ENCODE data around the gene PYGO2.

The PYGO2 gene, protein sequence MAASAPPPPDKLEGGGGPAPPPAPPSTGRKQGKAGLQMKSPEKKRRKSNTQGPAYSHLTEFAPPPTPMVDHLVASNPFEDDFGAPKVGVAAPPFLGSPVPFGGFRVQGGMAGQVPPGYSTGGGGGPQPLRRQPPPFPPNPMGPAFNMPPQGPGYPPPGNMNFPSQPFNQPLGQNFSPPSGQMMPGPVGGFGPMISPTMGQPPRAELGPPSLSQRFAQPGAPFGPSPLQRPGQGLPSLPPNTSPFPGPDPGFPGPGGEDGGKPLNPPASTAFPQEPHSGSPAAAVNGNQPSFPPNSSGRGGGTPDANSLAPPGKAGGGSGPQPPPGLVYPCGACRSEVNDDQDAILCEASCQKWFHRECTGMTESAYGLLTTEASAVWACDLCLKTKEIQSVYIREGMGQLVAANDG

DNA sequence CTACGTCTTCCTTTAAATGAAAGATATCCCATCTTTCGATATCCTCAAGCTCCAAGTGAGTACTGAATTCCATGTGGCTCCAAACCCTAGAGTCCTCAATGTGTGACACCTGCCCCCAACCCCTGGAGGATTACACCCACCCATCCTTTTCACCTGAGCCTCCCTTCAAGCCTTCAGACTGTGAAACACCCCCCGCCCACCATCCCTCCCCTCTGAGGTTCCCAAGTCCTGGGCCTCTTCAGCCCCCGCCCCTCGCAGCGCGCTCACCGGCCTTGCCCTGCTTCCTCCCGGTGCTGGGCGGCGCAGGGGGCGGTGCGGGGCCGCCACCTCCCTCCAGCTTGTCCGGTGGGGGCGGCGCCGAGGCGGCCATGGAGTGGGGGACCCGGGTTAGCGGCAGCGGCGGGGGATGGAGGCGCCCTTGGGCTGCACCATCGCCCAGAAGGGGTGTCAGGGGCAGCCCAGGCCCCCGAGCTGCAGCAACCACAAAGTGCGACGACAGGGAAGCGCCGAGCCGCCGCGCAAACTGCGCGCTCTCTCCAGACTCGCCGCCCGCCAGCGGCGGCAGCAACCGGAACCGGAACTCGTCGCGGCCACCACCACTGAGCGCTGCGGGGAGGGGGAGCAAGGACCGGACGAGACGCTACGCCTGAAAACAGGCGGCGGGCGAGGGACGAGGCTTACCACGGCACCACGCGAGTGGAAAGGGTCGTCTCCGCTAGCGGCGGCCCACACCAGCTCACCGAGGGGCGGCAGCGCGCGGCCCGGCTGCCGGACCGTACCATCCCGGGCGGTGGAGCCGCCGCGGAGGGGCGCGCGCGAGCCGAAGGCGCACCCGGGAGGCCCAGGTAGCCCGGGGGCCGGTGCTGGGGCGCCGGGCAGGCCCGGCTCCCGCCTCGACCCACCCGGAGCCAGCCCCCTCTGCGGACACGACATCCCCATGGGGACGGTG is at the start of gene PYGO2:
Gene PYGO2 (minus strand): TSS at position 576 of the 949 bp plus-strand sequence. CDS start 206 bp downstream, at position 370.
- DNase-seq, result peak; percentile 29 to 96 (median 72)

DNA sequence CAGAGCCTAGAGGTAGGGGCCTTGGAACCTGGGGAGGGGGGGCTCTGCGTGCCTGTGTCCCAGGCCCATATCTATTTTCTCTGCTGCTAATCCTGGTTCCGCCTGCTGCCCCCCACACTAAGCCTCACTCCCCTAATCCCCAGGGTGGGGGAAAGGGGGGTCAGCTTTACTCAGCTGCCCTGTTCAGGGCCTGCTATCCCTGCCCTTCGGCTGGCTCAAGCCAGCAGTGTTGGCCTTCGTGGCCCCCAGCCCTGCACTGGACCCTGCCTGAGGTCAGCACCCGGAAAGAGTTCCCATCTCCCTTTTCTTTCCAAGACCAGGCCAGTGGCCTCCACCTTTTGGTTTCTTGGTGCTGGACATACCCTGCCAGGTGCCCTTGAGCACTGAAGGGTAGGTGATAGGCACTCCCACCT is 49.4 kb upstream of the PYGO2 start:
- no peak for DNase-seq

DNA sequence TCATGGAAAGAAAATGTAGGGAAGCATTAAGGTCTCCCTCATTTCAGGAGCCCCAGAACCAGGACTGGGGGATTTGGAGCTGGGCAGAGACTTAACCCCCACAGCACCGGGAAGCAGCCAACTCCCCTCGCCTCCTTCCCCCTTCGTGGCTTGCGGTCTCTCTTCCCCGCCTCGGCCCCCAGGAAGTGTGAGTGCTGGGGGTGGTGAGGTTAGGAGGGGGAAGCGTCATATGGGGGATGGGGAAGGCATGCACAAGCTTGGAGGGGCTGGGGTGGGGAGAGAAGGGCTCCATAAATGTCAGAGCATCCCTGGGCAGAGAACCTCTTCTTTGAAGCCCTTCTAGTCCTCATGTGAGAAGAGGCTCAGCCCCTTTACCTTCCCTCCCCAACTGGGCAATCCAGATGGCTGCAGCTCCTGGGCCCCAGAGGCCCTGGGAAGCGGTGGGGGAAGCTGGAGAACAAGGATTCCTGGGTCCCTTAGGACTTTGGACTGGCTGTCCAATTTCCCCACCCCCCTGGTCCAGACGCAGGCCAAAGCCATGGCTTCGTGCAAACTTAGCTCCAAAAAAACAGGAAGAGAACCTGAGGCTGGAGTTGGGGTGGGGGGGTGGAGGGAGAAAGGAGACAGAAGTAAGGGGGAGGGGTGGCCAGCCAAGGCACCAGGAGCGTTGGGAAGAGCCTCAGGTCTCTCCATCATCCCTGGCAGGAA is 48.8 kb upstream of the PYGO2 start:
- DNase-seq, result peak in 1 of 51 donors; percentile 10

DNA sequence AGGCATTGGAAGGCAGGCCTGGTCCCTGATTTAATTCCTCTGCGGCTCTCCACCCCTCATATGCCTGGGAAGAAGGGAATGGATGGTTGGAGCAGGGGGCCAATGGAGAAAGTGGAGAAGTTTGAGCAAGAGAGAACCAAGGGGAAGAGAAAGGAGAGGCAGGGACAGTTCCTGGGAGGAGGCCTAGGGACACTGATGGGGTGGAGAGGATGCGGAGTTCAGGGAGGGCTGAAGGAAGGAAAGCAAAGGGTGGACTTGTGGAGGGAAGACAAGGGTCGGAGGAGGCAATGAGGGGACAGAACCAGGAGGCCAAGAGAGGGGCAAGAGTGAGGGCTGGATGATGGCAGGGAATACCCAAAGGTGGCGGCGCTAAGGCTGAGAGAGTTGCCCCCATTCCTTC is 48.2 kb upstream of the PYGO2 start:
- DNase-seq, result no peak

DNA sequence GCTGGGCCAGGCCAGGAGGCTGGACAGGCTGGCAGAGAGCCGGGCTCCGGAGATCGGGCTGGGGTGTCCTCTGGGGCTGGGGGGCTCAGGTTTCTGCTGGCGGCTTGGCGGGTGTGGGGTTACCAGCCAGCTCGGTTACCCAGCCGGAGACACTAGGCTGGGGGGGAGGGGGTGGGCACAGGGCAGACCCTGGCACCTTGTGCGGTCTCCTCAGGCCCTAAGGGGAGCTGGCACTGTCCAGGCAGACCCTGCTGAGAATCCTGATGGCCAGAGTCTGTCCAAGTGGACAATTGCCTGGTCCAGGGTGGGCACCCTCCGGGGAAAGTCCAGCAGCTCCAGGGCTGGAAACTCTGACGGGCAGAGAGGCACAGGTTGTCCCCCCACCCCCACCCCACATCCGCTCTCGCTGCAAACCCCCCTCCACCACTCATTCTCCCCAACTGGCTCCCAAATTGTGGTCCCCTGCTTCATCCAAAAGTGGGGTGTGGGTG is 47.7 kb upstream of the PYGO2 start:
- DNase-seq, result peak in 1 of 51 donors; percentile 19

- peak in 12 of 51 donors; percentile 17 to 60 (median 44) for DNase-seq
These were observed 46.7 kb upstream of the PYGO2 start for GRCh38 chr1:155008015-155008941.

GRCh38 chr1:155007251-155007828 is 45.8 kb upstream of the PYGO2 start:
- DNase-seq, result peak in 41 of 51 donors; percentile 18 to 78 (median 51)

- DNase-seq, result peak in 14 of 51 donors; percentile 17 to 43 (median 31)
These were observed 45.1 kb upstream of the PYGO2 start for GRCh38 chr1:155006601-155007101.

DNA sequence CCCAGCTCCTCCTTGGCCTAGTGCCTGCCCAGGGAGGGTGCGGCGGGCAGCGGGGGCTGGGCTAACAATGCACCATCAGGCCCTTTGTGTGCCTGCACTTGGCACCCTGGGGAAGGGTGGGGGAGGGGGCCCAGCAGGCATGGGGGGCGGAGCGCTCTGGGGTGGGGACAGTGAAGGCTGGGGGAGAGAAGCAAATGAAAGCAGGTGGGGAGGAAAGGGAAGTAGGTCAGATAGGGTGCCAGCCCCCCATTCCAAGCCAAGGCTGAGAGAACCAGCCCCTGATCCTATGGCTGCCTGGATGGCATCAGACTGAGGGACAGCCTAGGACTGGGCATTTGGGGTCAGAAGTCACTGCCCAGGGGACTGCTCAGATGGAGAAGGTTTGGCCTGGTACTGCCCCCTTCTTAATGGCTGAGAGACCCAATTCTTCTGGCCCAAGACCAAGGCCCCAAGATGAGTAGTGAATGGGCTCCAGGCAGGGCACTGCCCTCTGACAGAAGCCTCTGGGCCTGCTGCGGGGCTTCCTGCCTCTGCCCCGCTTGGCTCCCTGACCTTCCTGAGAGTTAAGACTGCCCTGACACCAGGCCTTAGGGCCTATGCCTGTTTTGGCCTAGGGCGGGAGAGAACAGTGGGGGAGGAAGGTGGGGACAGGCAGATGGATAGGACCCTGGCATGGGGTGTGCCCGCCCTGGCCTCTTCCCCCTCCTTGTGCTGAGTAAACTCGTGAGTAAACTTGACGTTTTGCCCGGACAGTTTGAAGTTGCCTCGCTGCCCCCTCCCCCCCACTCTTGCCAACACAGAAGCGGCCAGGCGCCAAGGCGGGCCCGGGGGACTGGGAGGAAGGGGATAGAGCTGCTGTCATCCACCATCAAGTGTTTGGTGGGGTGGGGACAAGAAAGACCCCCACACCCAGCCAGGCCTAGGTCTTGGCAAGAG is 43.8 kb upstream of the PYGO2 start:
- peak in 48 of 51 donors; percentile 33 to 86 (median 66) for DNase-seq

- DNase-seq, result peak in 9 of 51 donors; percentile 16 to 81 (median 52)
These were observed 42.9 kb upstream of the PYGO2 start for GRCh38 chr1:155004352-155005075.

GRCh38 chr1:155003766-155004351 is 42.3 kb upstream of the PYGO2 start:
- peak in 40 of 51 donors; percentile 27 to 87 (median 58) for DNase-seq

GRCh38 chr1:155003227-155003765 is 41.7 kb upstream of the PYGO2 start:
- DNase-seq, result peak in 24 of 51 donors; percentile 27 to 79 (median 47)

DNA sequence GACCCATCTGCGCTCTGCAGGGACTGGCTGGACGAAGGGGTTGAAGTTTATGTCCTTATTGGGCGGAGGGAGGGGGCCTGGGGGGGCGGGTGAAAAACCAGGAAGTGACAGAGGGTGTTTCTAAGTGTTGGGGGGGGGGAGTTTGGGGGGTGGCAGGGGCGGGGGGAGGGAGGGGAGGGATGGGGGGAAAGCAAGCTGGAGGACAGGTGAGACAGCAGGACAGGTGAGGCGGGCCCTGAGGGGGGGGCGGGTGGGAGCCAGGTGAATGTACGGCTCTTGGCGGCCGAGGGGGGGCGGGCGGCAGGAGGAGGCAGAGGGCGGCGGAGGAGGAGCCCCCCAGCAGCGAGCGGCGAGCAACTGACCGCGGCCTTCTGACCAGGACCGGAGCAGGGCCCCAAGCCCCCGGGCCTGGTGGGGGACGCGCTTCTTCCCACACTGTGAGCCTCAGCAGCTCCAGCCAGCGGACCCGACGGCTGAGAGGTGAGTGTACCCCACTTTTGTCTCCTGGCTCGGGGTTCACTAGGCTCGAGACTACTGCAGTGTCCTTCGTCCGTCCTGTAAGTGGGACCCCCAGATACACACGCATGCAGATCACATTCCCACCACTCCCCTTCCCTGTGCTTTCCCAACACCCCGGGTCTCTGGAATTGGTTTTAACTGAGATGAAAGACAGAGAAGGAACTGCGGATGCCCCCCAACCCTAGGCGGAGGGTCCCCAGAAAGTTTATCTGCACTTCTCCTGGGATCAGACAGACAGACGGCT is 41.1 kb upstream of the PYGO2 start, which contains the start of gene ZBTB7B:
Gene ZBTB7B (plus strand): TSS at position 339 of the 763 bp plus-strand sequence. CDS start 11,859 bp downstream, outside the sequence.
- peak in 21 of 51 donors; percentile 34 to 81 (median 73) for DNase-seq

DNA sequence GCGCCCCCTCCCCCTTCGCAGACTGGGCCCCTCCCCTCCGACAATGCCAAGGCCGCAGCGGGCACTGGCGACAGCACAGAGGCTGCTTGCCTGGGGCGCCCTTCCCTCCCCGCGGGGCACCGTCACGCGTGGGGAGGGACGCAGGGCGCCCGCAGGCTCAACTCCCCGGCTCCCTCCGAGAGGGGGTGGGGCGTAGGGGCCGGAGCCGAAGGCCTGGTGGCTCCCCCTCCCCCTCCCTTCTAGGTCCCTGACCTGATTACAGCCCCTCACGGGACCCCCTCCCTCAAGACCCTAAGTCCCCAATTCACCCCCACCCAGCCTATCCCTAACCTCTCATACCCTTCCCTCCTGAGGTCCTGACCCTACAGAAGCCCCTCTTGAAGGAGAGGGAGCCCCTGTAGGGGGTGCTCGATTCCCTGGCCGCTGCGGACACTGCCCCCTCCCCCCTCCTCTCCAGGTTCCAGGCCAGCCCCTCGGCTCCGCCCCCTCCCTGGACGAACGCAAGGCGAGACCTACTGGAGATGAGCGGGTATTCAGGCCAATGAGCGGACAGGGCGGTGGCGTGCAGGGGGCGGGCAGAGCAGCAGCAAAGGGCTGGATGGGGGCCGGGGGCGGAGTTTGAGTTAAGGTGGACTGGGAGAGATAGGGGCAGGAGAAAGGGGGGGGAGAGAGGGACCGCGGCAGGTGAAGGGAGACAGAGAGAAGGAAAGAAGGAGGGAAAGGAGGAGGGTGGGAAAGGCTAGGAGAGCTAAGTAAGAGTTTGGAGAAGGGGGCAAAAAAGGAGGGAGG is 40.3 kb upstream of the PYGO2 start:
- peak; percentile 88 to 100 (median 99) for DNase-seq

GRCh38 chr1:155001425-155001674 is 39.8 kb upstream of the PYGO2 start:
- peak in 2 of 51 donors; percentile 75 to 88 for DNase-seq
